Fibroblast of the conjunctiva (primary cell): ENCODE data around the gene RWDD1.
"Not testable (repeated sequence)": the region's sequence is repeated elsewhere in the genome, so short reads cannot be mapped to it uniquely, and the experiment has no call there.

Experiments used
- DNase-seq: peaks from one replicate; pipeline ENCODE4 v3.0.0-alpha.2; 2010; ENCODE audit warnings: low read depth

RWDD1 gene

DNA sequence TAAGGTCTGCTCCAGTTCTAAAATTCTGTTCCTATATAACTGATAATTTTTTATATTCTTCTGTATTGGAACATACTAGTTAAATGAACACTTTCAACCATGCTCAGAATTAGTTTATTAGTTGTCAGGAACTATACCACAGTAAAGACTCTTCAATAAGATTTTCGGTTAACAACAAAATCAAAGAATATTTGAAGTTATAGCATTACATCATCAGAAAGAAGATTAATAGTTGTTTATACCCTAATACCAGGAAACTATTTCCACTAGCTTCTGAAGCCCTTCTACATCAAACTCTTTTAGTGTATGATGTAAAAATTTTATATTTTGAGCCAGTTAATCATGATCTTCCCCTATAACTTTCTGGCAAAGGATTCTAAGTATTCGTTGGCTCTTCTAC is 11.2 kb upstream of the RWDD1 start:
- no peak for DNase-seq

GRCh38 chr6:116561377-116562018 is 9.8 kb upstream of the RWDD1 start:
- peak; percentile 43 for DNase-seq

GRCh38 chr6:116562019-116562403 is 9.3 kb upstream of the RWDD1 start:
- DNase-seq: no peak

DNA sequence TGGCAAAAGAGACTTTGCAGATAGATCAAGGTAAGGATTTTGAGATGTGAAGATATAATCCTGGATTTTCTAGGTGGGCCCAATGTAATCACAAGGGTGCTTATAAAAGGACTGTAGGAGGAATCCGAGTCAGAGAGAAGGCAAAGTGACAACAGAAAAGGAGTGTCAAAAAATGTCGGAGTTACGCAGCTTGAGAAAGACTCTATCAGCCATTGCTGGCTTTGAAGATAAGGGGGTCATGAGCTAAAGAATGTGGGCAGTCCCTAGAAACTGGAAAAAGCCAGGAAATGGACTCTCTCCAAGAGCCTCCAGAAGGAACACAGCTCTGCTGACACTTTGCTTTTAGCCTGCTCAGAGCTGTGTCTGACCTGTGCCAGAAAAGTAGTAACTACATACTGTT is 8.7 kb upstream of the RWDD1 start:
- DNase-seq: no peak

GRCh38 chr6:116563830-116564229 is 7.5 kb upstream of the RWDD1 start:
- DNase-seq: no peak

DNA sequence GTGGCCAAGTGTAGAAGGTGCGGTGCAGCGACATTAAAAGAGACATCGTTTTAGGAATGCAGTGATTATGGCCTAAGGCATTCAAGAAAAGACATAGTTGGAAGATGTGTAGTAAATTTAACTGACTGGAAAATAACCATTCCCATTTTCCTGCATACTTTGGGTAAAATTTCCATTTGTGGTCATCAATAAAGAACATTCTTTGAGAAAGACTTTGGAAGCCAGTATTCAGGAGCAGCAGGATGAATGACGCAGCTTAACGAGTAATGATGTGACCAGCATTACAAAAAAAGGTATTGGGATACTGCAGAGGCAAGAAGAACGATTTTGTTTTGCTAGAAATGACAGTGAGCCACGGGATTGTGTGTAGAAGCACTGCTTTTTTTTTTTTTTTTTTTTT is 7.0 kb upstream of the RWDD1 start:
- DNase-seq: no peak

DNA sequence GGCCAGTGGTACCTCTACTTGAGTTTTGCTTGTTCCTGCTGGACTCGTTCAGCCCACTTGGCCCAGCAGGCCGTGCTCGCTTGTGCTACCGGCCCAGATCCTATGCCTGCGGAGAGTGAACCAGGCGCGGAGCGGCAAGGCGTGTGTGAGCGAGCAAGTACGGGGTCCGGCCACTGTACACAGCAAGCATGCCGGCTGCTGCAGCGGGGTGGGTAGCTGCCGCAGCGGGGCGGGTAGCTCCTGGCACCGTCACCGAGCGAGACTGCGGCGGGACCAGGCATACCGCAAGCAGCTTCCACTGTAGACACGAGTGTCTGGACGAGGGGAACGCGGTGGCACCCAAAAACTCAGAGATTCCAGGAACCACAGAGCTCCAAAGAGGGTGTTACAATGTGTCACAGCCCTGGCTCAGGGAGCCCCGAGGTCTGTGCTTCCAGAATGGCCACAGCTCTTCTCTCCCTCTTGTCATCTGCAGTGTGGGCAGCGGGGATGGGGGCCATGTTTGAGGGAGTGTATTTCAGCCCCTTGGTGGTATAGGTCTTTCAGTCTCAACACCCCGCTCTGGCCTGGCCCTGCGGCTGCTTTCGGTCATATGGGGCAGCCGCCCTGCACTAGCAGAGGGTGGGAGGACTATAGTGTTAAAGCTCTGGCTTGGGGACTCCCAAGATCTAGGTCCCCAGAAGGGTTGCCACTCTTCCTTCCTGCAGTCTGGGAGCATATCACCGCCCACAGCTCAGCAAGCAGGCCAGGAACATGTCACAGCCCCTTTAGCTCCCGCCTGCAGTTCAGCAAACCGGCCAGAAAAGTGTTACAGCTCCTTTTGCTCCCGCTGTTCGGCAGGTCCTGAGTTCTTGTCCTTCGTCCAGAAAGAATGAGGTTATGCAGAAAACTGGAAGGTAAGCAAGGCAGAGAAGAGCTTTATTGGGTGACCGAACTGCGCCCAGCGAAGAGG is 6.1 kb upstream of the RWDD1 start:
- no peak for DNase-seq

DNA sequence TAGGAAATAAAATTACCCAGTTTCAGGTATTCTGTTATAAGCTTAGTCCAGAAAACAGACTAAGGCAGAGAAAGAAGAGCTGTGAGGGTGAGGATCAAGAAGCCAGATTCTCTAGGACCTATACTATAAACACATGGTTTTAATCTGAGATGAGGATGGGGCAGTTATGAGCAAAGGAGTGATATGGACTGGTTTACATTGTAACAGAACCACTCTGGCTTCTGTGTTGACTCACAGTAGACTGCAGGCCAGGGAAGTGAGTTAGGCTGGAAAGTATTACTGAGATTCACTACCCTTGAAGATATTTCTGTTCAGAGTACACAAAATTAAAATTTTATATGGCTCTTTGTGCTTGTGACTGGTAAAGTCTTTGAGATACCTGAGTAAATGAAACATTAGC is 3.2 kb upstream of the RWDD1 start:
- DNase-seq: no peak

DNA sequence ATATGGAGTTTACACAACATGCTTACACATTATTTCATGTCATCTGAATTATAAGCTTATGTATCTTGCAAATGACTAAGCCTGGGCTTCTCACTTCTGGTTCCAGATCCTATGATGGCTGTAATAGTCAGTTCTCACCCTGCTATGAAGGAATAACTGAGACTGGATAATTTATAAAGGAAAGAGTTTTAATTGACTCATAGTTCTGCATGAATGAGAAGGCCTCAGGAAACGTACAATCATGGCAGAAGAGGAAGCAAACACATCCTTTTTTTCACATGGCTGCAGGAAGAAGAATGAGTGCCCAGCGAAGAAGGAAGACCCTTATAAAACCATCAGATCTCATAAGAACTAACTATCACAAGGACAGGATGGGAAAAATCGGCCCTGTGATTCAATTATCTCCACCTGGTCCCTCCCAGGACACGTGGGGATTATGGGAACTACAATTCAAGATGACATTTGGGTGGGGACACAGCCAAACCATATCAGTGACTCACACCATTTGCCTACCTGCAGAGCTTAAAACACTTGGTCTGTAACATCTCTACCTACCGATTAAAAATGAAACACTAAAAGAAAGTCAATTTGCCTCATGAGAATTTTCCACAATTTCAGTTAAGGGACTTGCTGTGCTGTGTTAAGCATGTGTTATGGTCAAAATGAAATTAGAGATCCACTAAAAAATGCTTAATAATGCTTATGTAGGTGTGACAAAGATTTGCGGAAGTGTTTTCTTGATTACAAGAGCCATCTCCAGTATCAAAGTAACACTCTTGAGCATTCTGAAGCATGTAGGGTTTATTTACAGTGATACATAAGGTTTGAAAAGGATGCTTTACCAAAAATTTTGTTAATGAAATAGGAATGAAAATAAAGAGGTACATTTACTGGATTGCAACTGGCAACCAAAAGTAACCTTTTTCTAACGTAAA is 2.2 kb upstream of the RWDD1 start:
- no peak for DNase-seq

- DNase-seq: no peak
Measured at GRCh38 chr6:116571683-116572000, 338 bp downstream of the RWDD1 start.

GRCh38 chr6:116572162-116572561 is 858 bp downstream of the RWDD1 start:
- DNase-seq: no peak

DNA sequence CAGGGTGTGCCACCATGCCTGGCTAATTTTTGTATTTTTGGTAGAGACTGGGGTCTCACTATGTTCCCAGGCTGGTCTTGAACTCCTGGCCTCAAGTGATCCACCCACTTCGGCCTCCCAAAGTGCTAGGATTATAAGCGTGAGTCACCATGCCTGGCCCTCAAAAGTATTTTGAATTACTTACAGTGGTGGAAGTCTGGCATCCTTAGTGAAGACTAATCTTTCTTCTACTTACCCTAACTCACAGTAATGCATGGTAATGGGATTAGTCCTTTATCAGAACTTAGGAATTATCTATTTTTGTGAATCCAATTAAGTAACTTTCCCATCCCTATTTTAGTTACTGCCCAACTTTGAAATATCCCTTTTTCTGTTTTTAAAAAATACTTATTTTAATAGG is 3.9 kb downstream of the RWDD1 start:
- no peak for DNase-seq

DNA sequence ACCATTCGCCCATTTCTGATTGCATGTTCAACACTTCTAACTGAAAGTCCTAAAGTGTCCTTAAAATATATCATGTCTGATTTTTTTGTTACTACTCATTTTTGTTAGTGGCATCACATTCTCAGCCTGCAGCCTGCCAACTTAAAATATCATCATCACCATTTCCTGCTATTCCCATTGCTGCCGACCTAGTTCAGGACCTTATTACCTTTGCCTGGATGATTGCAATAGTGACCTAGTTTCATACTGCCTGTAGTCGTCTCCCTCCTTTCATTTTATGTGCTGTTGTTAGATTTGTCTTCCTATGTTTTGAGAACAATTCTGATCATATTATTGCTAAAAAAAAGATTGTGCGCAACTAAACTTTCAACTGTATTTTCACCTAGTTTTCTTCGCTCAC is 6.2 kb downstream of the RWDD1 start:
- DNase-seq: no peak

- no peak for DNase-seq
Measured at GRCh38 chr6:116578335-116578734, 7.0 kb downstream of the RWDD1 start.

GRCh38 chr6:116579143-116579542 is 7.8 kb downstream of the RWDD1 start:
- no peak for DNase-seq

- no peak for DNase-seq
Measured at GRCh38 chr6:116580198-116580597, 8.9 kb downstream of the RWDD1 start.

GRCh38 chr6:116586276-116586675 is 15.0 kb downstream of the RWDD1 start:
- no peak for DNase-seq

- DNase-seq: no peak
Measured at GRCh38 chr6:116586738-116587137, 15.4 kb downstream of the RWDD1 start.

GRCh38 chr6:116595247-116595646 is 23.9 kb downstream of the RWDD1 start:
- DNase-seq: no peak

DNA sequence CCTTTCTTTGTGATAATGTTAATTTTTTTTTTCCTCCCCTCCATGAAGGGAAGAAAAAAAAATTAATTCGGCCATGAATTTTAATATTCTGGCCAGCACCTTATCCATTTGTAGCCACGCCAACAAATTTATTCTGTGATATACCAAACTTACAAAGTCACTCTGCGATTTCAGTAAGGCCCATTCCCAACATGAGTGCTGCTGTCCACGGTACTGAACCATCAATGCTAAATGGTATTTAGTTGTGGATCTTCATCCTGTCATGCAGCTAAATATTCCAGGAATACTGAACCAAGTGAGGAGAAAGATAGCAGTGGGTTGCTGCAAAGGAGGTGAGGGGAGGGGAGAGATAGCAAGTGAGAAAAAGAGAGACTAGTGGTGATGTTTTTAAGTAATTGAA is 25.5 kb downstream of the RWDD1 start:
- no peak for DNase-seq

DNA sequence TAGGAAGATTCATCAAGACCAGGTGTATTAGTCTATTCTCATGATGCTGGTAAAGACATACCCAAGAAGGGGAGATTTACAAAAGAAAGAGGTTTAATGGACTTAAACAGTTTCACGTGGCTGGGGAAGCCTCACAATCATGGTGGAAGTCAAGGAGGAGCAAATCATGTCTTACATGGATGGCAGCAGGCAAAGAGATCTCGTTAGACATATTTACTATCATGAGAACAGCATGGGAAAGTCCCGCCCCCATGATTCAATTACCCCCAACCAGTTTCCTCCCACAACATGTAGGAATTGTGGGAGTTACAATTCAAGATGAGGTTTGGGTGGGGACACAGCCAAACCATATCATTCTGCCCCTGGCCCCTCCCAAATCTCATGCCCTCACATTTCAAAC is 32.6 kb downstream of the RWDD1 start:
- not testable (repeated sequence) for DNase-seq

DNA sequence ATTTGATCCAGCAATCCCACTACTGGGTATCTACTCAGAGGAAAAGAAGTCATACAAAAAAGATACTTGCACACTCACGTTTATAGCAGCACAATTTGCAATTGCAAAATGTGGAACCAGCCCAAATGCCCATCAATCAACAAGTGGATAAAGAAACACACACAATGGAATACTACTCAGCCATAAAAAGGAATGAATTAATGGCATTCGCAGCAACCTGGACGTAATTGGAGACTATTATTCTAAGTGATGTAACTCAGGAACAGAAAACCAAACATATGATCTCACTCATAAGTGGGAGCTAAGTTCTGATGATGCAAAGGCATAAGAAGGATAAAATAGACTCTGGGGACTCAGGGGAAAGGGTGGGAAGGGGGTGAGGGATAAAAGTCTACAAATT is 33.6 kb downstream of the RWDD1 start:
- DNase-seq: not testable (repeated sequence)

- no peak for DNase-seq
Measured at GRCh38 chr6:116605935-116606334, 34.6 kb downstream of the RWDD1 start.
